ENCODE measurements around the gene ZNF559.
"Not testable (repeated sequence)": the region's sequence is repeated elsewhere in the genome, so short reads cannot be mapped to it uniquely, and the experiment has no call there.

Gene ZNF559

DNA sequence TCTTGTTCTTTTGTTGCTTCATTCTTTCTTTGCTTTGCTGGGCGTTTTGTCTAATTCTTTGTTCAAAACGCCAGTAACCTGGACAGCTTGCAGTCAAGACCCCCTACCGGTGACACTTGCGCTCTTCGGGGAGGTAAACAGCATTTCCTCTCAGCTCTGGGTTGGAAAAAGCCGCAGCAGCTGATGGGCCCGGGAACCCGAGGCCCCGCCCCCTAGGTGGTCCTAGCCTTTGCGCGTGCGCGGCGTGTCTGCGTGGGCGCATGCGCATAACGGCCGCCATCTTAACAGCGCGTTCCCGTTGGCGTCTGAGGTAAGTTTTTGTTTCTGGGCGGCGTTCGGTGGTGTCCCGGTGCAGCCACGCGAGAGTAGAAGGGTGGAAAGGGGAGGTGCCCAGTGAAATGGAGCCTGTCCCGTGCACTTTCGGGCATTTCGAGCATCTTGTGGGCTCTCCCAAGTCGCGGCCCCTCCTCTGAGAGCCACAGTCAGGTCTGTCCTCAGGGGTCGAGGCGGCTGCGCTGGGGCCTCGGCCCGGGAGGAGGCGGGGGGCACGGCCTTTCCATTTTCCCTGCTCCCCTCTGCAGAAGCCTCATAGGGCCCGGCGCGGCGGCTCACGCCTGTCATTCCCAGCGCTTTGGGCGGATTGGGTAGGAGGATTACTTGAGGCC is at the start of gene ZNF559:
TSS of gene ZNF559 (plus strand) at position 261 of the 665 bp plus-strand sequence. CDS start 14,371 bp downstream, outside the sequence.
- DNase-seq (ENCODE audit: low read depth): peak; percentile 60

DNA sequence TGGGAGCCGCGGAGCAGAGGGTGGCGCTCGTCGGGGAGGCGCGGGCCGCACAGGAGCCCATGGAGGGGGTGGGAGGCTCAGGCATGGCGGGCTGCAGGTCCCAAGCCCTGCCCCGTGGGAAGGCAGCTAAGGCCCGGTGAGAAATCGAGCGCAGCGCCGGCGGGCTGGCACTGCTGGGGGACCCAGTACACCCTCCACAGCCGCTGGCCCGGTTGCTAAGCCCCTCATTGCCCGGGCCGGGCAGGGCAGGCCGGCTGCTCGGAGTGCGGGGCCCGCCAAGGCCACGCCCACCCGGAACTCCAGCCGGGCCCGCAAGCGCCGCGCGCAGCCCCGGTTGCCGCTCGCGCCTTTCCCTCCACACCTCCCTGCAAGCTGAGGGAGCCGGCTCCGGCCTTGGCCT is 40.5 kb upstream of the ZNF559 start:
- not testable (repeated sequence) for DNase-seq (ENCODE audit: low read depth)

DNA sequence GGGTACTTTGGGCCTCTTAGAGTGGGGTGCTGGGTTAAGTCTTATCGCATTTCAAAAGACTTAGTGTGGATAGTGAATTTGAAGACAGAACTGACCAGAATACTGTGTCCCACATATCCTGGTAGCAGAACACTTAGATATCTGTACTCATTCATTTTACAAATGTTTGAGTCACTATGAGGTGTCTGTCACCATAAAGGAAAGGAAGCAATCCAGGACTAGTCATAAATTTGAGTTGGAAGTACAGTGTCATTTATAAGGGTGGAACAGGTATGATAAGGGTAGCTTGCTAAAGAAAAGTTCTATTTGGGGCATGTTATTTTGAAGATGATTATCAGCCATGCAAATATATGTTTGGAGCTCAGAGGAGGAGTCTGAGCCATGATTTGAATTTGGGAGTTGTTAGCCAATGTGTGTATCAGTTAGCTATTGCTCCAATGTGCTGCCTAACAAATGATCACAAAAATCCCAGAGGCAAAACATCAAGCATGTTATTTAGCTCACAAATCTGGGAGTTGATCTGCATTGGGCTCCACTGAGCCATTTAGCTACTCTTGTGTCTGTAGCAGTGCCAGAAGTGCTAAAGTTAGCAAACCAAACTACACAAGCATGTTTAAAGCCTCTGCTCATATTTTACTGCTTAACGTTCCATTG is 34.6 kb upstream of the ZNF559 start:
- no peak for DNase-seq (ENCODE audit: low read depth)

DNA sequence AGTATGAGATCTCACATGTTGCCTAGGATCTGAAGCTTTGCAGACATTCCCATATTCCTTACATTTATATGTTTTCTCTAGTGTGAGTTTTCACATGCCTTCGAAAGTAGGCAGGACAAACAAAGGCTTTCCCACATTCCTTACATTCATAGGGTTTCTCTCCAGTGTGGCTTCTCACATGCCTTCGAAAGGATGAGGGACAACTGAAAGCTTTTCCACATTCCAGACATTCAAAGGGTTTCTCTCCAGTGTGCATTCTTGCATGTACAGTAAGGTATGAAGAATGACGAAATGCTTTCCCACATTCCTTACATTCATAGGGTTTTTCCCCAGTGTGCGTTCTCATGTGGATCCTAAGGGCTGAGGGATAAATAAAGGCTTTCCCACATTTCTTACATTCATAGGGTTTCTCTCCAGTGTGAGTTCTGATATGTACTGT is 28.5 kb upstream of the ZNF559 start:
- no peak for DNase-seq (ENCODE audit: low read depth)

DNA sequence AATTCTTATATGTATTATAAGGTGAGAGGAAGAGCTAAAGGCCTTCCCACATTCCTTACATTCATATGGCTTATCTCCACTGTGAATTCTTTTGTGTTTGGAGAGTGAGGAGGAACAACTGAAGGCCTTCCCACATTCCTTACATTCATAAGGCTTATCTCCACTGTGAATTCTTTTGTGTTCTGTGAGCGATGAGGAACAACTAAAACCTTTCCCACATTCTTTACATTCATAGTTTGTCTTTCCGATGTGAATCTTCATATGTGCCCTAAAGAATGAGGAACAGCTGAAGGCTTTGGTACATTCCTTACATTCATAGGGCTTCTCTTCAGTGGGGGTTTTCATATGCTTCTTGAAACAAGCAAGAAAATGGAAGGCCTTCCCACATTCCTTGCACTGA is 27.6 kb upstream of the ZNF559 start:
- DNase-seq (ENCODE audit: low read depth): no peak

DNA sequence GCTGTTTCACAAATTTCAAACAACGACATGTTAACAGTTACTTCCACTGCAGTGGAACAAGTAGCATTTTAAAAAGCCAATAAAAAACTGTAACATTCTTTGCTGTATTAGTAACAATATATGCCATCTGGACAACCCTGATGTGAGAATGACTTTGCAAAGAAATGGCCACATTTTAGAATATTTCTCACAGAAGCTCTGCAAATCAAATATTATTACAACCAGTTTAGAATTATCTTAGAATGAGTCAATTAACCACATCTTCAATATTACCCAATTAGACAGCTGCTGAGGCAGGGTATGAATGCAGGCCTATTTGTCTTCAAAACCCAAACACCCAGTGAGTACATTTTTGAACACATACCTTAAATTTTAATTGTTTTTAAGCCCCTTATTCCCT is 17.5 kb upstream of the ZNF559 start:
- DNase-seq (ENCODE audit: low read depth): peak; percentile 56

DNA sequence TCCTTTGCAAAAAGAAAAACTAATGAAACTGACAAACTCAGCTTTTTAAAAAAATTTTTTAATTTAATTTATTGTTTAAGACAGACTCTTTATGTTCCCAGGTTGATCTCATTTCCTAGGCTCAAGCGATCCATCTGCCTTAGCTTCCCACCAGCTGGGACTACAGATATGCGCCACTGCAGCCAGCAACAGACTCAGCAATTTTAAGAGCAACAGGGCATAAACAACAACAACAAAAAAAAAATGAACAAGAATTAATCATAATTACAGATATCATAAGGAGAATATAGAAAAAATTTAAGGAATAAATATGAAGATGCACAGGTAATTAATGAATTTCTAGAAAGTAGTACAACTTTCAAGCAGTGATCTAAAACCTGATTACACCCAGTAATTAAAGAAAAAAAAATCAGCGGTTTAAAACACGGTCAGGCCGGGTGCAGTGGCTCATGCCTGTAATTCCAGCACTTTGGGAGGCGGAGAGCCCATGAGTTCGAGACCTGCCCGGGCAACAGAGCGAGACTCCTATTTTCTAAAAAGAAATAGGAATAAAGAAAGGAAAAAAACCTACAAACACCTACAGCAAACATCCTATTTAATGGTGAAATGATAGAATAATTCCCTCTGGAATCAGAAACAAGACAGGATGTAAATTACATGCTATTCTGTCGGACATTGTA is 15.7 kb upstream of the ZNF559 start:
- no peak for DNase-seq (ENCODE audit: low read depth)

DNA sequence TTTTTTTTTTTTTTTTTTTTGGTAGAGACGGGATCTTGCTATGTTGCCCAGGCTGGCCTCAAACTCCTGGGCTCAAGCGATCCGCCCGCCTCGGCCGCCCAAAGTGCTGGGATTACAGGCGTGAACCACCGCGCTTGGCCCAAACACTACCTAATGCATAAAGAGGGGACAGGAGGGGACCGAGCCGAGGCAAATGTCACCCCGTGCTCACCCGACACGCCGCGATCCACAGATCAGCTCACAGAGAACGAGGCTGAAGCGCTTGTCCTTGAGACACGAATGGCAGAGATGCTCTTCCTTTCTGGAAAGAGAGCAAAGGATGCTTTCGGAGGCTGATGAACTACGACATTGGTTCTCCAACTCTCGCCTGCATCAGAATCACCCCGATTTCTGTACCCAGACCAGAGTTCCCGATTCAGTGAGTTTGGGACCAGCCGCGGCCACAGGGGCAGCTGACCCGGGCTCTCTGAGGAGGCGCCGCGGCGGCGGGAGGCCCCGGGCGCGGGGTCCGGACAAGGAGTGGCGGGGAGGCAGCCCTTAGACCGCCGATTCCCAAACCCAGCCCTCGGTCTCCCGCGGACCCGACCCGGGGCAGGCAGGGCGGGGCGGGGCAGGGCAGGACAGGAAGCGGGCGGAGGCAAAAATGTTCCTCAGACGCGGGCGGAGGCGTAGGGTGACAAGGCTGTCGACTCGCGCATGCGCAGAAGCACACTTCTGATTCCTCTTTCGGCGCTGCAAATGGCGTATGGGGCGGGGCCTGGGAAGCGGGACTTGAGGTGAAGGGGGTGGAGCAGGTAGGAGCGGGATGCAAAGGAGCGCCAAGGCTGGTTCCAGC is 14.6 kb upstream of the ZNF559 start, which contains the start of gene ZNF699:
TSS of gene ZNF699 (minus strand) at position 700 of the 835 bp plus-strand sequence. CDS start 4,719 bp downstream, outside the sequence.
- DNase-seq (ENCODE audit: low read depth): peak; percentile 94

GRCh38 chr19:9309974-9310446 is 14.0 kb upstream of the ZNF559 start:
- DNase-seq (ENCODE audit: low read depth): no peak

DNA sequence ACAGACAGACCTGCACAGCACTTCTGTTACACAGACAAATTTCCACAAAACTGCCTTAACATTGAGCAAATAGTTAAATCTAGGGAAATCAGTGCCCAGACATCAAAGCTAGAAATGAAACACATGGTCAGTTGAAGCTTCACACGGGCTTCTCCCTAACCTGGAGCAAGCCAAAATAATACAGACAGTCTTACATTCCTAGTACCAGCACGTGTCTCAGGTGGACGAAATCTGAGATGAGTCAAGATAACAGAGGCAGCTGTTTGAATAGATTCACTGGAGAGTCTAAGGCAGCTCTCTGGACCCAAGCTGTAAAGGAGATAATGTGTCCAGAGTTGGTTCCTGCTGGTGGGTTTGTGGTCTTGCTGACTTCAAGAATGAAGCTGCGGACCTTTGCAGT is 10.2 kb upstream of the ZNF559 start:
- DNase-seq (ENCODE audit: low read depth): no peak

- no peak for DNase-seq (ENCODE audit: low read depth)
Measured at GRCh38 chr19:9321338-9321737, 2.6 kb upstream of the ZNF559 start.

DNA sequence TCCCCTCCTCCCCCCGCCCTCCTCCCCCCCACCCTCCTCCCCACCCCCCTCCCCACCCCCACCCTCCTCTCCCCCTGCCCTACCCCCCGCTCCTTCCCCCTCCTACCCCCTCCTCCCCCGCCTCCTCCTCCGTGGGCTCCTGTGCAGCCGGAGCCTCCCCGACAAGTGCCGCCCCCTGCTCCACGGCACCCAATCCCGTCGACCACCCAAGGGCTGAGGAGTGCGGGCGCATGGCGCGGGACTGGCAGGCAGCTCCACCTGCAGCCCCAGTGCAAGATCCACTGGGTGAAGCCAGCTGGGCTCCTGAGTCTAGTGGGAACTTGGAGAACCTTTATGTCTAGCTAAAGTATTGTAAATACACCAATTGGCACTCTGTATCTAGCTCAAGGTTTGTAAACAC is 2.2 kb upstream of the ZNF559 start:
- not testable (repeated sequence) for DNase-seq (ENCODE audit: low read depth)

DNA sequence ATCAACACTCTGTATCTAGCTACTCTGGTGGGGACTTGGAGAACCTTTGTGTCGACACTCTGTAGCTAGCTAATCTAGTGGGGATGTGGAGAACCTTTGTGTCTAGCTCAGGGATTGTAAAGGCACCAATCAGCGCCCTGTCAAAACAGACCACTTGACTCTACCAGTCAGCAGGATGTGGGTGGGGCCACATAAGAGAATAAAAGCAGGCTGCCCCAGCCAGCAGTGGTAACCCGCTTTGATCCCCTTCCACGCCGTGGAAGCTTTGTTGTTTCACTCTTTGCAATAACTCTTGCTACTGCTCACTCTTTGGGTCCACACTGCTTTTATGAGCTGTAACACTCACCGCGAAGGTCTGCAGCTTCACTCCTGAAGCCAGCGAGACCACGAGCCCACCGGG is 1.8 kb upstream of the ZNF559 start:
- DNase-seq (ENCODE audit: low read depth): not testable (repeated sequence)

GRCh38 chr19:9323557-9323918 is 441 bp upstream of the ZNF559 start:
- DNase-seq (ENCODE audit: low read depth): no peak

DNA sequence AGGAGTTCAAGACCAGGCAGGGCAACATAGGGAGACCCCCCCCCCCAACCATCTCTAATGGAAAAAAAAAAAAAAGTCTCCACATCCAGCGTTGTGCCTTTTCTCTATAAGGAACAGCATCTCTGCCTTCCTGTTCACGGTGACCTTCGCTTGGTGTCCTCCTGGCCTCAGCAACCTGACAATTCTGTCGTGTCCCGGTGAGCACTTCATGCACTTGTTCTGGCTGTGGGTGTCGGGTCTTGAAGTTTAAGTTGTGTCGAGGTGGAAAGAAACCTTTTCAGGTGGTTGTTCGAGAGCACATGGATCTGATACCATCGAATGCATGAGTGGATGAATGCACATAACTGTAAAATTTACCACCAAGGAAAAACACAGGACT is 594 bp downstream of the ZNF559 start:
- no peak for DNase-seq (ENCODE audit: low read depth)

DNA sequence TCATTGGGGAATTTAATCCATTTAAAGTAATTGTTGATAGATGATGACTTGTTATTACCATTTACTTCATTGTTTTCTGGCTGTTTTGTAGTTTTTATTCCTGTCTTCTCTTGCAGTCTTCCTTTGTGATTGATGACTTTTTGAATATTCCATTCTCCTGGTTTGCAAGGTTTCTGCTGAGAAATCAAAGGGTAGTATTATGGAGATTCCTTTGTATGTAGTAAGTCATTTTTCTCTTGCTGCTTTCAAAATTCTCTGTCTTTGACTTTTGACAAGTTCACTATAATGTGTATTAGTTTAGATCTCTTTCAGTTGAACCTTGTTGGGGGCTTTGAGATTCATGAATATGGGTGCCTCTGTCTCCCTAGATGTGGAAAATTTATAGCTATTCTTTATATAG is 6.0 kb downstream of the ZNF559 start:
- DNase-seq (ENCODE audit: low read depth): no peak

DNA sequence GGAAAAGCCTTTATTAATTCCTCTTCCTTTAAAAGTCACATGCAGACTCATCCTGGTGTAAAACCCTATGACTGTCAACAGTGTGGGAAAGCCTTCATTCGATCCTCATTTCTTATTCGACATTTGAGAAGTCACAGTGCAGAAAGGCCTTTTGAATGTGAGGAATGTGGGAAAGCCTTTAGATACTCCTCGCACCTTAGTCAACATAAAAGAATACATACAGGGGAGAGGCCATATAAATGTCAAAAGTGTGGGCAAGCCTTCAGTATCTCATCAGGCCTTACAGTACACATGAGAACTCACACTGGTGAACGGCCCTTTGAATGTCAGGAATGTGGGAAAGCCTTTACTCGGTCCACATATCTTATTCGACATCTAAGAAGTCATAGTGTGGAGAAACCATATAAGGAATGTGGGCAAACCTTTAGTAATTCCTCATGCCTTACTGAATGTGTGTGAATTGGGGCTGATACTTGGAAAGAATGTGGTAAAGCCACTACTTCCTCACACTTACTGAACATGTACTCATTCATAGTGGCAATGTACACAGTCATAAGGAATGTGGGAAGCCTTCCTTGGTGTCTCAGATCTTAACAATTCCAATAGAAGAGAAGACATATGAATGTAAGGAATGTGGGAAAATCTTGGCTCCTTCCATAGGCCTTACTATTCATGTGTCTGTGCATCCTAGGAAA is 18.8 kb downstream of the ZNF559 start:
- no peak for DNase-seq (ENCODE audit: low read depth)

- DNase-seq (ENCODE audit: low read depth): no peak
Measured at GRCh38 chr19:9345005-9345404, 21.0 kb downstream of the ZNF559 start.

GRCh38 chr19:9348253-9348652 is 24.3 kb downstream of the ZNF559 start:
- no peak for DNase-seq (ENCODE audit: low read depth)

- DNase-seq (ENCODE audit: low read depth): no peak
Measured at GRCh38 chr19:9348671-9349070, 24.7 kb downstream of the ZNF559 start.

DNA sequence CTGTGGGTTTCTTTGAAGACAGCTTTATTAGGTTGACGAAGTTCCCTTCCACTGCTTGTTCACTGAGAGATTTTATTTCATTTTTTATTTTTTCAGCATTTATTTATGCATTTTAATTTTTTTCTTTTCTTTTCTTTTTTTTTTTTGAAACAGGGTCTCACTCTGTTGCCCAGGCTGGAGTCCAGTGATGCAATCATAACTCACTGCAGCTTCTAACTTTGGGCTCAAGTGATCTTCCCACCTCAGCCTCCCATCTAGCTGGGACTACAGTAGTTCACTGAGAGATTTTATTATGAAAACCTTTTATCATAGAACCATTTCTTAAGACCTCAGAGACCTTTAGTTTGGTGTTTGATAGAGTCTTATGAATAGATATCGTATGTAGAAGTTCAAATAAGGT is 28.5 kb downstream of the ZNF559 start:
- no peak for DNase-seq (ENCODE audit: low read depth)

GRCh38 chr19:9353011-9353410 is 29.0 kb downstream of the ZNF559 start:
- no peak for DNase-seq (ENCODE audit: low read depth)

Measured in HS-27A (cell line).